HEK293 (cell line): ENCODE data around the gene TAS1R1.

Experiments
- CTCF ChIA-PET: fragments of 350-600 bp; formaldehyde crosslinking; extraction: SDS; loops from one replicate; lab custom pipeline; 2021; ENCODE audit warnings: antibody characterized with exemption; lab: Yijun Ruan, JAX
- POLR2A ChIA-PET: fragments of 300-600 bp; formaldehyde crosslinking; extraction: SDS; loops from one replicate; lab custom pipeline; 2020; ENCODE audit warnings: antibody characterized with exemption, inconsistent platforms; lab: Yijun Ruan, JAX
- H3K27ac ChIP-seq: fragments of 200-500 bp; sonication (Bioruptor generic); 2 replicates; pipeline ENCODE4 v1.5.1; 2014; ENCODE audit warnings: low read depth, low read length, control low read depth, inconsistent platforms; ENCODE audit errors: extremely low read depth
- H3K36me3 ChIP-seq, 2 experiments: fragments of 200-500 bp in 1 of 2; sonication (Bioruptor generic) in 1 of 2; 1 replicate in 1 of 2; 2 replicates in 1 of 2; pipeline ENCODE4 v1.5.1; 2014 to 2017; ENCODE audit warnings: inconsistent platforms in 2 of 2, low read length in 2 of 2; ENCODE audit not compliant: control insufficient read depth in 2 of 2, insufficient read depth in 1 of 2
- H3K4me1 ChIP-seq: fragments of 200-500 bp; sonication (Bioruptor generic); 2 replicates; pipeline ENCODE4 v1.5.1; 2014; ENCODE audit warnings: mild to moderate bottlenecking, low read length, inconsistent platforms; ENCODE audit not compliant: control insufficient read depth, insufficient read depth
- H3K4me3 ChIP-seq: 2 replicates; pipeline ENCODE4 v1.5.1; 2011; ENCODE audit warnings: low read depth, mild to moderate bottlenecking, control low read depth, low read length, moderate library complexity
- H3K9me3 ChIP-seq: fragments of 200-500 bp; sonication (Bioruptor generic); 2 replicates; pipeline ENCODE4 v1.5.1; 2014; ENCODE audit warnings: low read depth, low read length, inconsistent platforms; ENCODE audit not compliant: control insufficient read depth, insufficient read depth
- FEZF1 ChIP-seq: fragments of 450-650 bp; formaldehyde crosslinking; IDR thresholded peaks from 2 replicates; pipeline ENCODE4 v1.5.1; 2016; ENCODE audit warnings: missing biosample characterization, missing genetic modification characterization
- GFI1B ChIP-seq: fragments of 450-650 bp; formaldehyde crosslinking; IDR thresholded peaks from 2 replicates; pipeline ENCODE4 v1.5.1; 2016; ENCODE audit warnings: missing biosample characterization, missing genetic modification characterization
- GLI2 ChIP-seq: fragments of 450-650 bp; formaldehyde crosslinking; IDR thresholded peaks from 2 replicates; pipeline ENCODE4; 2017; ENCODE audit warnings: missing biosample characterization, missing genetic modification characterization, low read depth, borderline replicate concordance
- KLF1 ChIP-seq: fragments of 450-650 bp; formaldehyde crosslinking; IDR thresholded peaks from 2 replicates; pipeline ENCODE4 v1.5.1; 2016; ENCODE audit warnings: missing biosample characterization, missing genetic modification characterization
- SCRT2 ChIP-seq: fragments of 450-650 bp; formaldehyde crosslinking; IDR thresholded peaks from 2 replicates; pipeline ENCODE4 v1.5.1; 2016; ENCODE audit warnings: missing biosample characterization, missing genetic modification characterization
- SP7 ChIP-seq: fragments of 450-650 bp; formaldehyde crosslinking; IDR thresholded peaks from 2 replicates; pipeline ENCODE4 v1.5.1; 2016; ENCODE audit warnings: missing biosample characterization, missing genetic modification characterization
- ZBTB17 ChIP-seq: fragments of 450-650 bp; formaldehyde crosslinking; IDR thresholded peaks from 2 replicates; pipeline ENCODE4 v1.5.1; 2016; ENCODE audit warnings: missing biosample characterization, missing genetic modification characterization
- ZBTB21 ChIP-seq: fragments of 450-650 bp; formaldehyde crosslinking; IDR thresholded peaks from 2 replicates; pipeline ENCODE4 v1.5.1; 2017; ENCODE audit warnings: missing biosample characterization, missing genetic modification characterization
- ZBTB48 ChIP-seq: fragments of 450-650 bp; formaldehyde crosslinking; IDR thresholded peaks from 2 replicates; pipeline ENCODE4 v1.5.1; 2016; ENCODE audit warnings: missing biosample characterization, missing genetic modification characterization
- ZFP69B ChIP-seq: fragments of 450-650 bp; formaldehyde crosslinking; IDR thresholded peaks from 2 replicates; pipeline ENCODE4 v1.5.1; 2016; ENCODE audit warnings: missing biosample characterization, missing genetic modification characterization
- ZNF10 ChIP-seq: fragments of 450-650 bp; formaldehyde crosslinking; IDR thresholded peaks from 2 replicates; pipeline ENCODE4 v1.5.1; 2017; ENCODE audit warnings: missing biosample characterization, missing genetic modification characterization
- ZNF121 ChIP-seq: fragments of 450-650 bp; formaldehyde crosslinking; IDR thresholded peaks from 2 replicates; pipeline ENCODE4 v1.5.1; 2016; ENCODE audit warnings: missing biosample characterization, missing genetic modification characterization
- ZNF133 ChIP-seq: fragments of 450-650 bp; formaldehyde crosslinking; IDR thresholded peaks from 2 replicates; pipeline ENCODE4 v1.5.1; 2016; ENCODE audit warnings: missing biosample characterization, missing genetic modification characterization
- ZNF138 ChIP-seq: fragments of 450-650 bp; formaldehyde crosslinking; IDR thresholded peaks from 2 replicates; pipeline ENCODE4 v1.5.1; 2016; ENCODE audit warnings: missing biosample characterization, missing genetic modification characterization, borderline replicate concordance
- ZNF146 ChIP-seq: fragments of 450-650 bp; formaldehyde crosslinking; IDR thresholded peaks from 2 replicates; pipeline ENCODE4 v1.5.1; 2016; ENCODE audit warnings: missing biosample characterization, missing genetic modification characterization
- ZNF221 ChIP-seq: fragments of 450-650 bp; formaldehyde crosslinking; IDR thresholded peaks from 2 replicates; pipeline ENCODE4 v1.5.1; 2017; ENCODE audit warnings: missing biosample characterization, missing genetic modification characterization, borderline replicate concordance
- ZNF335 ChIP-seq: fragments of 450-650 bp; formaldehyde crosslinking; conservative IDR thresholded peaks from 2 replicates; pipeline ENCODE4 v1.5.1; 2016; ENCODE audit warnings: missing biosample characterization, missing genetic modification characterization
- ZNF626 ChIP-seq: fragments of 450-650 bp; sonication (Bioruptor Pico); formaldehyde crosslinking; IDR thresholded peaks from 2 replicates; pipeline ENCODE4 v1.5.1; 2018; ENCODE audit warnings: missing biosample characterization, missing genetic modification characterization, inconsistent platforms
- ZNF76 ChIP-seq: fragments of 450-650 bp; formaldehyde crosslinking; IDR thresholded peaks from 2 replicates; pipeline ENCODE4; 2016; ENCODE audit warnings: low read depth, missing biosample characterization, missing genetic modification characterization, borderline replicate concordance
- ZNF777 ChIP-seq: fragments of 450-650 bp; formaldehyde crosslinking; IDR thresholded peaks from 2 replicates; pipeline ENCODE4 v1.5.1; 2017; ENCODE audit warnings: missing biosample characterization, missing genetic modification characterization, borderline replicate concordance
- TF ChIP-seq, protein P1 (sequence below): fragments of 450-650 bp; formaldehyde crosslinking; IDR thresholded peaks from 2 replicates; pipeline ENCODE4 v1.5.1; 2016; ENCODE audit warnings: missing biosample characterization, missing genetic modification characterization
- TF ChIP-seq, protein P2 (sequence below): fragments of 450-650 bp; formaldehyde crosslinking; IDR thresholded peaks from 2 replicates; pipeline ENCODE4 v1.5.1; 2016; ENCODE audit warnings: missing biosample characterization, missing genetic modification characterization
- TF ChIP-seq, protein P3 (sequence below): fragments of 450-650 bp; IDR thresholded peaks from 2 replicates; pipeline ENCODE4 v1.5.1; 2018; ENCODE audit warnings: missing biosample characterization, mild to moderate bottlenecking, missing genetic modification characterization
- TF ChIP-seq, protein P4 (sequence below): fragments of 450-650 bp; formaldehyde crosslinking; IDR thresholded peaks from 2 replicates; pipeline ENCODE4 v1.5.1; 2016; ENCODE audit warnings: missing biosample characterization, missing genetic modification characterization, low read depth
- TF ChIP-seq, protein P5 (sequence below): fragments of 450-650 bp; formaldehyde crosslinking; IDR thresholded peaks from 2 replicates; pipeline ENCODE4 v1.5.1; 2016; ENCODE audit warnings: missing biosample characterization, missing genetic modification characterization
- TF ChIP-seq, protein P6 (sequence below): fragments of 450-650 bp; formaldehyde crosslinking; IDR thresholded peaks from 2 replicates; pipeline ENCODE4 v1.5.1; 2016; ENCODE audit warnings: missing biosample characterization, missing genetic modification characterization

TAS1R1 gene

DNA sequence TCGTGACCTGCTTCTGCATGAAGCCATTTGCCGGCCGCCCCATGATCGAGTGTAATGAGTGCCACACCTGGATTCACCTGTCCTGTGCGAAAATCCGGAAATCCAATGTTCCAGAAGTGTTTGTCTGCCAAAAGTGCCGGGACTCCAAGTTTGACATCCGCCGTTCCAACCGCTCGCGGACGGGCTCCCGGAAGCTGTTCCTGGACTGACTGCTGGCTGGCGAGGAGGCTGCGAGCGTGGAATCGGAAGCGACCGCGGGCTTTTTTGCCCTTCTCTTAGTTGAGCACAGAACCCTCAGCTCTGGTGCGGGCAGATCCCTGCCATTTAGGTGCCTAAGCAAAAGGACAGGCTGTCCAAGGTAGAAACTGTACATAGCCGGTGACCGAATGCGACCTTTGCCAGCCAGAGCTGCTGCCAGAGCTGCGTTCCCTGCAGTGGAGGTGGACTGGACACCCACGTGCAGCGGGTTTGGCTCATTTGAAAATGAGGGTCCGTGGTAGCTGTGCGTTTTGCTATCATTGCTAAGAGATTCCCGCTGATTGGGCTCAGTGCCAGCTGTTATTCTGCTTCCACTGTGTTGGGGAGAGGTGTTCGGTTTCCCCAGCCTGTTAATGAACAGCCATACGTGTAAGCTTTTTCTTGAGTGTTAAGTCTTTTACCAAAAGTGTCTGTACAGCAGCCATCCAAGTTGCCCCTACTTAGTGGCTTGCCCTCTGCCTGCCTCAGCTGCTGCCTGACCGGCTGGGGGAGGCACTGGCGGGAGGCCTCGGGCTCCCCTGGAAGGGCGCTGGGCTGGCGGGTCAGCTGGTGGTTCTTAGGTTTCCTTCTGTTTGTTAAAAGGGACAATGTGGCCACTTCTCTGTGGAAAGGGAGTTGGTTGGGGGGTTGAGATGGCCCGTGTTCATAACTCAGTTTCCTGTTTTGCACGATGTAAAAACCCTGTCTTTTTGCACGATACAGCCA lies 66.6 kb downstream of the TAS1R1 start:
- no peak overlapping the region for H3K27ac ChIP-seq
- TF ChIP-seq, protein P1, sequence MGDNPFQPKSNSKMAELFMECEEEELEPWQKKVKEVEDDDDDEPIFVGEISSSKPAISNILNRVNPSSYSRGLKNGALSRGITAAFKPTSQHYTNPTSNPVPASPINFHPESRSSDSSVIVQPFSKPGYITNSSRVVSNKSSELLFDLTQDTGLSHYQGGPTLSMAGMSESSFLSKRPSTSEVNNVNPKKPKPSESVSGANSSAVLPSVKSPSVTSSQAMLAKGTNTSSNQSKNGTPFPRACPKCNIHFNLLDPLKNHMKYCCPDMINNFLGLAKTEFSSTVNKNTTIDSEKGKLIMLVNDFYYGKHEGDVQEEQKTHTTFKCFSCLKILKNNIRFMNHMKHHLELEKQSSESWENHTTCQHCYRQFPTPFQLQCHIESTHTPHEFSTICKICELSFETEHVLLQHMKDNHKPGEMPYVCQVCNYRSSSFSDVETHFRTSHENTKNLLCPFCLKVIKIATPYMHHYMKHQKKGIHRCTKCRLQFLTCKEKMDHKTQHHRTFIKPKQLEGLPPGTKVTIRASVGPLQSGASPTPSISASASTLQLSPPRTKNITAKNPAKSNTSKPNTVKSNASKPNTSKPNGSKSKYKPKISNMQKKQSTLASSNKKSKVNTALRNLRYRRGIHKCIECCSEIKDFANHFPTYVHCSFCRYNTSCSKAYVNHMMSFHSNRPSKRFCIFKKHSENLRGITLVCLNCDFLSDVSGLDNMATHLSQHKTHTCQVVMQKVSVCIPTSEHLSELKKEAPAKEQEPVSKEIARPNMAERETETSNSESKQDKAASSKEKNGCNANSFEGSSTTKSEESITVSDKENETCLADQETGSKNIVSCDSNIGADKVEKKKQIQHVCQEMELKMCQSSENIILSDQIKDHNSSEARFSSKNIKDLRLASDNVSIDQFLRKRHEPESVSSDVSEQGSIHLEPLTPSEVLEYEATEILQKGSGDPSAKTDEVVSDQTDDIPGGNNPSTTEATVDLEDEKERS (tag by site-specific recombination), result no peak
- no peak for TF ChIP-seq ZNF221 (tag by site-specific recombination)
- TF ChIP-seq, protein P2, sequence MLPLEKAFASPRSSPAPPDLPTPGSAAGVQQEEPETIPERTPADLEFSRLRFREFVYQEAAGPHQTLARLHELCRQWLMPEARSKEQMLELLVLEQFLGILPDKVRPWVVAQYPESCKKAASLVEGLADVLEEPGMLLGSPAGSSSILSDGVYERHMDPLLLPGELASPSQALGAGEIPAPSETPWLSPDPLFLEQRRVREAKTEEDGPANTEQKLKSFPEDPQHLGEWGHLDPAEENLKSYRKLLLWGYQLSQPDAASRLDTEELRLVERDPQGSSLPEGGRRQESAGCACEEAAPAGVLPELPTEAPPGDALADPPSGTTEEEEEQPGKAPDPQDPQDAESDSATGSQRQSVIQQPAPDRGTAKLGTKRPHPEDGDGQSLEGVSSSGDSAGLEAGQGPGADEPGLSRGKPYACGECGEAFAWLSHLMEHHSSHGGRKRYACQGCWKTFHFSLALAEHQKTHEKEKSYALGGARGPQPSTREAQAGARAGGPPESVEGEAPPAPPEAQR (tag by site-specific recombination), result no peak
- no peak for TF ChIP-seq ZFP69B (tag by site-specific recombination)
- TF ChIP-seq ZBTB21 (tag by site-specific recombination), result no peak
- no peak for TF ChIP-seq GFI1B (tag by site-specific recombination)
- TF ChIP-seq ZNF121 (tag by site-specific recombination), result no peak
- no peak for TF ChIP-seq ZNF76 (tag by site-specific recombination)
- TF ChIP-seq, protein P3, sequence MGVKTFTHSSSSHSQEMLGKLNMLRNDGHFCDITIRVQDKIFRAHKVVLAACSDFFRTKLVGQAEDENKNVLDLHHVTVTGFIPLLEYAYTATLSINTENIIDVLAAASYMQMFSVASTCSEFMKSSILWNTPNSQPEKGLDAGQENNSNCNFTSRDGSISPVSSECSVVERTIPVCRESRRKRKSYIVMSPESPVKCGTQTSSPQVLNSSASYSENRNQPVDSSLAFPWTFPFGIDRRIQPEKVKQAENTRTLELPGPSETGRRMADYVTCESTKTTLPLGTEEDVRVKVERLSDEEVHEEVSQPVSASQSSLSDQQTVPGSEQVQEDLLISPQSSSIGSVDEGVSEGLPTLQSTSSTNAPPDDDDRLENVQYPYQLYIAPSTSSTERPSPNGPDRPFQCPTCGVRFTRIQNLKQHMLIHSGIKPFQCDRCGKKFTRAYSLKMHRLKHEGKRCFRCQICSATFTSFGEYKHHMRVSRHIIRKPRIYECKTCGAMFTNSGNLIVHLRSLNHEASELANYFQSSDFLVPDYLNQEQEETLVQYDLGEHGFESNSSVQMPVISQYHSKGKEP (tag by site-specific recombination), result no peak
- TF ChIP-seq, protein P4, sequence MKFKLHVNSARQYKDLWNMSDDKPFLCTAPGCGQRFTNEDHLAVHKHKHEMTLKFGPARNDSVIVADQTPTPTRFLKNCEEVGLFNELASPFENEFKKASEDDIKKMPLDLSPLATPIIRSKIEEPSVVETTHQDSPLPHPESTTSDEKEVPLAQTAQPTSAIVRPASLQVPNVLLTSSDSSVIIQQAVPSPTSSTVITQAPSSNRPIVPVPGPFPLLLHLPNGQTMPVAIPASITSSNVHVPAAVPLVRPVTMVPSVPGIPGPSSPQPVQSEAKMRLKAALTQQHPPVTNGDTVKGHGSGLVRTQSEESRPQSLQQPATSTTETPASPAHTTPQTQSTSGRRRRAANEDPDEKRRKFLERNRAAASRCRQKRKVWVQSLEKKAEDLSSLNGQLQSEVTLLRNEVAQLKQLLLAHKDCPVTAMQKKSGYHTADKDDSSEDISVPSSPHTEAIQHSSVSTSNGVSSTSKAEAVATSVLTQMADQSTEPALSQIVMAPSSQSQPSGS (tag by site-specific recombination), result no peak
- no peak for TF ChIP-seq ZNF777 (tag by site-specific recombination)
- no peak for TF ChIP-seq ZNF626
- no peak for TF ChIP-seq SCRT2 (tag by site-specific recombination)
- TF ChIP-seq ZNF138 (tag by site-specific recombination), result no peak
- no peak for TF ChIP-seq ZBTB17 (tag by site-specific recombination)
- TF ChIP-seq ZNF335, result no peak
- TF ChIP-seq, protein P5, sequence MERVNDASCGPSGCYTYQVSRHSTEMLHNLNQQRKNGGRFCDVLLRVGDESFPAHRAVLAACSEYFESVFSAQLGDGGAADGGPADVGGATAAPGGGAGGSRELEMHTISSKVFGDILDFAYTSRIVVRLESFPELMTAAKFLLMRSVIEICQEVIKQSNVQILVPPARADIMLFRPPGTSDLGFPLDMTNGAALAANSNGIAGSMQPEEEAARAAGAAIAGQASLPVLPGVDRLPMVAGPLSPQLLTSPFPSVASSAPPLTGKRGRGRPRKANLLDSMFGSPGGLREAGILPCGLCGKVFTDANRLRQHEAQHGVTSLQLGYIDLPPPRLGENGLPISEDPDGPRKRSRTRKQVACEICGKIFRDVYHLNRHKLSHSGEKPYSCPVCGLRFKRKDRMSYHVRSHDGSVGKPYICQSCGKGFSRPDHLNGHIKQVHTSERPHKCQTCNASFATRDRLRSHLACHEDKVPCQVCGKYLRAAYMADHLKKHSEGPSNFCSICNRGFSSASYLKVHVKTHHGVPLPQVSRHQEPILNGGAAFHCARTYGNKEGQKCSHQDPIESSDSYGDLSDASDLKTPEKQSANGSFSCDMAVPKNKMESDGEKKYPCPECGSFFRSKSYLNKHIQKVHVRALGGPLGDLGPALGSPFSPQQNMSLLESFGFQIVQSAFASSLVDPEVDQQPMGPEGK (tag by site-specific recombination), result no peak
- peak; percentile 46 for TF ChIP-seq ZNF146 (tag by site-specific recombination)
- TF ChIP-seq FEZF1 (tag by site-specific recombination), result peak; percentile 38; the same call in 1 of the 2 replicates
- TF ChIP-seq, protein P6, sequence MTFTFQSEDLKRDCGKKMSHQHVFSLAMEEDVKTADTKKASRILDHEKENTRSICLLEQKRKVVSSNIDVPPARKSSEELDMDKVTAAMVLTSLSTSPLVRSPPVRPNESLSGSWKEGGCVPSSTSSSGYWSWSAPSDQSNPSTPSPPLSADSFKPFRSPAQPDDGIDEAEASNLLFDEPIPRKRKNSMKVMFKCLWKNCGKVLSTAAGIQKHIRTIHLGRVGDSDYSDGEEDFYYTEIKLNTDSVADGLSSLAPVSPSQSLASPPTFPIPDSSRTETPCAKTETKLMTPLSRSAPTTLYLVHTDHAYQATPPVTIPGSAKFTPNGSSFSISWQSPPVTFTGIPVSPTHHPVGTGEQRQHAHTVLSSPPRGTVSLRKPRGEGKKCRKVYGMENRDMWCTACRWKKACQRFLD (tag by site-specific recombination), result no peak
- TF ChIP-seq GLI2, result no peak
- no peak for TF ChIP-seq ZNF10 (tag by site-specific recombination)
- no peak for TF ChIP-seq ZBTB48 (tag by site-specific recombination)
- no peak for TF ChIP-seq SP7 (tag by site-specific recombination)
- no peak for TF ChIP-seq ZNF133 (tag by site-specific recombination)
- no peak for TF ChIP-seq KLF1 (tag by site-specific recombination)

More for the DNA sequence above, 66.6 kb downstream of the TAS1R1 start:
- CTCF ChIA-PET, result interaction anchor here (0.7 to 1.1 kb wide), 2 partner anchors 13 to 57 kb away, joined by 3 to 7 read pairs; no protein-coding TSS in a partner anchor
- Histone ChIP-seq H3K4me3 (no peak overlapping the region), H3K9me3 (no peaks in the 10 kb centered on the region), H3K36me3 (peaks cover 30 to 80% of the 10 kb centered on the region in 2 experiments; a peak in 2 of 3 replicates), H3K4me1 (no peaks in the 10 kb centered on the region)
- POLR2A ChIA-PET, result interaction anchor here (1.6 kb wide), 1 partner anchor 19 kb away, joined by 3 read pairs; the partner anchor contains the start of gene KLHL21
